Mesendoderm (in vitro differentiated cells): ENCODE results near the gene CDH10.
A peak's percentile ranks its signal among the peaks of the same experiment; 100 is the strongest.

Experiments used
- DNase-seq: peaks from one replicate; pipeline ENCODE4 v3.0.0; 2013
- H2AK5ac ChIP-seq: 2 replicates; pipeline ENCODE4 v1.6.1; 2013; ENCODE audit warnings: low read length, inconsistent platforms
- H2BK120ac ChIP-seq: 2 replicates; pipeline ENCODE4 v1.6.1; 2013; ENCODE audit warnings: low read depth, mild to moderate bottlenecking, low read length, moderate library complexity, mixed read lengths
- H2BK15ac ChIP-seq: replicated peaks from 2 replicates; pipeline ENCODE4 v1.6.1; 2013; ENCODE audit warnings: low read depth, mild to moderate bottlenecking, moderate library complexity
- H2BK5ac ChIP-seq: 2 replicates; pipeline ENCODE4 v1.6.1; 2013; ENCODE audit warnings: low read length, inconsistent platforms
- H3K18ac ChIP-seq: 2 replicates; pipeline ENCODE4 v1.6.1; 2013; ENCODE audit warnings: mild to moderate bottlenecking, low read length, mixed read lengths
- H3K23ac ChIP-seq: one replicate; pipeline ENCODE4 v1.6.1; 2013; ENCODE audit warnings: low read length
- H3K27ac ChIP-seq: 2 replicates; pipeline ENCODE4 v1.5.1; 2013; ENCODE audit warnings: low read depth, mild to moderate bottlenecking, inconsistent platforms, low read length, moderate library complexity
- H3K27me3 ChIP-seq: 2 replicates; pipeline ENCODE4 v1.6.1; 2013; ENCODE audit warnings: low read length, control low read depth, mild to moderate bottlenecking, inconsistent platforms; ENCODE audit not compliant: insufficient read depth, poor library complexity
- H3K36me3 ChIP-seq: 2 replicates; pipeline ENCODE4 v1.6.1; 2013; ENCODE audit warnings: low read length, inconsistent platforms; ENCODE audit not compliant: control insufficient read depth, insufficient read depth
- H3K4ac ChIP-seq: one replicate; pipeline ENCODE4 v1.6.1; 2013; ENCODE audit warnings: low read depth, mild to moderate bottlenecking, low read length, moderate library complexity
- H3K4me1 ChIP-seq: 2 replicates; pipeline ENCODE4 v1.6.1; 2013; ENCODE audit warnings: low read depth, low read length, inconsistent platforms; ENCODE audit not compliant: control insufficient read depth
- H3K4me2 ChIP-seq: 2 replicates; pipeline ENCODE4 v1.6.1; 2013; ENCODE audit warnings: low read length
- H3K4me3 ChIP-seq: 2 replicates; pipeline ENCODE4 v1.5.1; 2013; ENCODE audit warnings: mild to moderate bottlenecking, low read length
- H3K56ac ChIP-seq: one replicate; pipeline ENCODE4 v1.6.1; 2013; ENCODE audit warnings: low read length
- H3K79me1 ChIP-seq: 2 replicates; pipeline ENCODE4 v1.6.1; 2013; ENCODE audit warnings: low read length, inconsistent platforms
- H3K79me2 ChIP-seq: 2 replicates; pipeline ENCODE4 v1.6.1; 2013; ENCODE audit warnings: mild to moderate bottlenecking, low read length; ENCODE audit not compliant: control insufficient read depth, insufficient read depth
- H3K9ac ChIP-seq: 2 replicates; pipeline ENCODE4 v1.6.1; 2013; ENCODE audit warnings: low read length, inconsistent platforms
- H4K5ac ChIP-seq: one replicate; pipeline ENCODE4 v1.6.1; 2013; ENCODE audit warnings: low read length
- H4K8ac ChIP-seq: one replicate; pipeline ENCODE4 v1.6.1; 2013; ENCODE audit warnings: low read depth, mild to moderate bottlenecking, control low read depth, low read length, moderate library complexity
- WGBS: extraction: QIAGEN DNeasy Blood & Tissue Kit; methylation state at CpG from one replicate; pipeline ENCODE4 v1.1.7; 2013; ENCODE audit warnings: low lambda C conversion rate, missing lambda C conversion rate; ENCODE audit not compliant: insufficient coverage; ENCODE audit errors: extremely low coverage; 5-methylcytosine and 5-hydroxymethylcytosine counted together

CDH10 gene

GRCh38 chr5:24535646-24536045 is 109.1 kb downstream of the CDH10 start:
- DNase-seq = peak; percentile 23
- Histone ChIP-seq H3K18ac (no peak overlapping the region), H3K27ac (no peak overlapping the region), H2AK5ac (no peak overlapping the region), H4K8ac (no peak overlapping the region), H3K79me2 (no peaks in the 10 kb centered on the region), H3K56ac (no peak overlapping the region), H3K4me3 (no peak overlapping the region), H3K9ac (no peak overlapping the region), H4K5ac (no peak overlapping the region), H3K4me1 (no peaks in the 10 kb centered on the region), H2BK120ac (no peak overlapping the region), H3K4ac (no peak overlapping the region), H3K27me3 (no peaks in the 10 kb centered on the region), H3K23ac (no peak overlapping the region), H3K36me3 (no peaks in the 10 kb centered on the region), H2BK5ac (no peak overlapping the region), H3K79me1 (no peaks in the 10 kb centered on the region), H2BK15ac (no peak overlapping the region), H3K4me2 (no peak overlapping the region)
- no CpG with 5 or more reads among the region's 2 CpGs for WGBS

- no peak overlapping the region for H3K23ac ChIP-seq
- H2BK120ac ChIP-seq = no peak overlapping the region
- no peak overlapping the region for H4K5ac ChIP-seq
- H3K4me2 ChIP-seq = no peak overlapping the region
- no peak for DNase-seq
- H3K27ac ChIP-seq = no peak overlapping the region
- no peak overlapping the region for H3K18ac ChIP-seq
- no peaks in the 10 kb centered on the region for H3K79me2 ChIP-seq
- H3K4ac ChIP-seq = no peak overlapping the region
- H2BK15ac ChIP-seq = no peak overlapping the region
- no peaks in the 10 kb centered on the region for H3K79me1 ChIP-seq
- H3K4me1 ChIP-seq = no peaks in the 10 kb centered on the region
- no peak overlapping the region for H3K56ac ChIP-seq
- no peaks in the 10 kb centered on the region for H3K27me3 ChIP-seq
- no peak overlapping the region for H2BK5ac ChIP-seq
- H4K8ac ChIP-seq = no peak overlapping the region
- no CpG with 5 or more reads among the region's 1 CpG for WGBS
- H2AK5ac ChIP-seq = no peak overlapping the region
- no peak overlapping the region for H3K9ac ChIP-seq
- H3K4me3 ChIP-seq = no peak overlapping the region
- no peaks in the 10 kb centered on the region for H3K36me3 ChIP-seq
Observed at GRCh38 chr5:24530906-24531305, 113.9 kb downstream of the CDH10 start.

GRCh38 chr5:24525414-24525813 is 119.4 kb downstream of the CDH10 start:
- no peaks in the 10 kb centered on the region for H3K79me1 ChIP-seq
- no peak overlapping the region for H2BK120ac ChIP-seq
- H3K4me3 ChIP-seq = no peak overlapping the region
- H3K9ac ChIP-seq = no peak overlapping the region
- H3K36me3 ChIP-seq = no peaks in the 10 kb centered on the region
- no peak overlapping the region for H2BK5ac ChIP-seq
- H4K5ac ChIP-seq = no peak overlapping the region
- no CpG with 5 or more reads among the region's 7 CpGs for WGBS
- H2BK15ac ChIP-seq = no peak overlapping the region
- H3K4ac ChIP-seq = no peak overlapping the region
- no peaks in the 10 kb centered on the region for H3K4me1 ChIP-seq
- no peaks in the 10 kb centered on the region for H3K27me3 ChIP-seq
- no peak overlapping the region for H3K4me2 ChIP-seq
- H2AK5ac ChIP-seq = no peak overlapping the region
- no peak overlapping the region for H3K27ac ChIP-seq
- no peak overlapping the region for H3K18ac ChIP-seq
- no peak overlapping the region for H3K56ac ChIP-seq
- H3K23ac ChIP-seq = no peak overlapping the region
- no peak for DNase-seq
- no peak overlapping the region for H4K8ac ChIP-seq
- no peaks in the 10 kb centered on the region for H3K79me2 ChIP-seq

GRCh38 chr5:24512423-24512822 is 132.4 kb downstream of the CDH10 start:
- H2BK5ac ChIP-seq = no peak overlapping the region
- no peaks in the 10 kb centered on the region for H3K79me1 ChIP-seq
- H3K4me2 ChIP-seq = no peak overlapping the region
- no peaks in the 10 kb centered on the region for H3K4me1 ChIP-seq
- no peaks in the 10 kb centered on the region for H3K79me2 ChIP-seq
- no peak overlapping the region for H2BK120ac ChIP-seq
- no peak overlapping the region for H3K4me3 ChIP-seq
- H3K4ac ChIP-seq = no peak overlapping the region
- no peak overlapping the region for H2AK5ac ChIP-seq
- no peak overlapping the region for H3K9ac ChIP-seq
- H3K18ac ChIP-seq = no peak overlapping the region
- no peak overlapping the region for H4K5ac ChIP-seq
- DNase-seq = no peak
- H2BK15ac ChIP-seq = no peak overlapping the region
- no peak overlapping the region for H4K8ac ChIP-seq
- H3K23ac ChIP-seq = no peak overlapping the region
- no peak overlapping the region for H3K56ac ChIP-seq
- no peaks in the 10 kb centered on the region for H3K36me3 ChIP-seq
- no peaks in the 10 kb centered on the region for H3K27me3 ChIP-seq
- no peak overlapping the region for H3K27ac ChIP-seq

GRCh38 chr5:24510523-24510988 is 134.2 kb downstream of the CDH10 start:
- Histone ChIP-seq H3K27me3 (no peaks in the 10 kb centered on the region), H3K23ac (no peak overlapping the region), H3K18ac (no peak overlapping the region), H3K4ac (no peak overlapping the region), H2BK120ac (no peak overlapping the region), H3K36me3 (no peaks in the 10 kb centered on the region), H4K8ac (no peak overlapping the region), H2AK5ac (no peak overlapping the region), H3K4me1 (no peaks in the 10 kb centered on the region), H2BK5ac (no peak overlapping the region), H3K79me2 (no peaks in the 10 kb centered on the region), H3K79me1 (no peaks in the 10 kb centered on the region), H4K5ac (no peak overlapping the region), H3K9ac (no peak overlapping the region), H3K4me3 (no peak overlapping the region), H3K56ac (no peak overlapping the region), H2BK15ac (no peak overlapping the region), H3K4me2 (no peak overlapping the region), H3K27ac (no peak overlapping the region)
- DNase-seq = no peak

GRCh38 chr5:24509943-24510342 is 134.8 kb downstream of the CDH10 start:
- Histone ChIP-seq H3K79me2 (no peaks in the 10 kb centered on the region), H3K36me3 (no peaks in the 10 kb centered on the region), H3K23ac (no peak overlapping the region), H2BK15ac (no peak overlapping the region), H2AK5ac (no peak overlapping the region), H3K4me3 (no peak overlapping the region), H3K9ac (no peak overlapping the region), H3K56ac (no peak overlapping the region), H2BK5ac (no peak overlapping the region), H4K8ac (no peak overlapping the region), H3K79me1 (no peaks in the 10 kb centered on the region), H2BK120ac (no peak overlapping the region), H3K4me2 (no peak overlapping the region), H3K4ac (no peak overlapping the region), H4K5ac (no peak overlapping the region), H3K27me3 (no peaks in the 10 kb centered on the region), H3K18ac (no peak overlapping the region), H3K4me1 (no peaks in the 10 kb centered on the region), H3K27ac (no peak overlapping the region)
- no CpG with 5 or more reads among the region's 3 CpGs for WGBS
- DNase-seq = no peak
